Fibroblast of lung (primary cell): ENCODE data around the gene SH3PXD2A.

Source experiments
- CTCF ChIP-seq, 2 donors: IDR thresholded peaks in 1 of 2; conservative IDR thresholded peaks in 1 of 2; 1 replicate in 1 of 2; 2 replicates in 1 of 2; pipeline ENCODE4 v1.5.1; 2011 to 2012; ENCODE audit warnings: low read length in 2 of 2, control low read depth in 1 of 2, inconsistent platforms in 1 of 2, low read depth in 1 of 2, mild to moderate bottlenecking in 1 of 2
- EZH2 ChIP-seq: IDR thresholded peaks from 2 replicates; pipeline ENCODE4 v1.5.1; 2012; ENCODE audit warnings: low read length, control low read depth, mild to moderate bottlenecking; ENCODE audit errors: missing control alignments

DNA sequence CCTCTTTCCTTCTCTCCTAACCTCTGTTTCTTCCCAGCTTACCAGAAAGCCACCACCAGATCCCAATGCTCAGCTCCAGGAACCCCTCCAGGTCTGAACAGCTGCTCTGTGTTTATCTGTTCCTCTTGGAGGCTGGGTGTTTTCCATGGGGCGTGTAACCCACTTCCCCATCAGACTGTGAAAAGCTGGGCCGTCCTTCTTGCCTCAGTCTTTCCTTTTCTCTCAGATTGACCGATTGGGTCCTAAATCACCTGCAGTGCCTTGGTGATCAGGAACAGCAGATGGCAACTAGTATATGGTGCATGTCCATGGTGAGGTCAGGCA, 4.8 kb downstream of the SH3PXD2A start:
- TF ChIP-seq CTCF (conservative IDR thresholded peaks at IDR 0.05 in 1 of 2, IDR thresholded peaks at IDR 0.05 in 1 of 2; ENCODE audit: low read depth in 1 of 2, low read length in 2 of 2) = no peak
- TF ChIP-seq EZH2 = no peak
